Liver (tissue), 9 donors: ENCODE measurements around the gene ASPHD2. TPM values are rescaled to one million over a fixed set of nuclear protein-coding genes. Genes with fewer than 3 reads are reported as not detected.

ENCODE experiments used
- DNase-seq: peaks from one replicate; pipeline ENCODE4 v3.0.0-alpha.2; 2017; ENCODE audit warnings: low spot score
- H3K27ac ChIP-seq, 2 donors: one replicate each; pipeline ENCODE4 v1.7.0; 2013; ENCODE audit warnings: inconsistent platforms in 2 of 2, low read length in 2 of 2, control low read depth in 1 of 2, low read depth in 1 of 2, mild to moderate bottlenecking in 1 of 2
- H3K27me3 ChIP-seq, 4 donors: one replicate each; pipeline versions ENCODE4 v1.6.1 to v1.7.0; 2013; ENCODE audit warnings: low read length in 3 of 4, inconsistent platforms in 1 of 4, mild to moderate bottlenecking in 1 of 4, moderate library complexity in 1 of 4; ENCODE audit not compliant: control insufficient read depth in 4 of 4, insufficient read depth in 4 of 4
- H3K36me3 ChIP-seq, 4 donors: one replicate each; pipeline versions ENCODE4 v1.6.1 to v1.7.0; 2013; ENCODE audit warnings: low read length in 3 of 4, mild to moderate bottlenecking in 3 of 4, low read depth in 1 of 4, moderate library complexity in 1 of 4; ENCODE audit not compliant: control insufficient read depth in 4 of 4, insufficient read depth in 3 of 4
- H3K4me1 ChIP-seq, 4 donors: one replicate each; pipeline versions ENCODE4 v1.6.1 to v1.7.0; 2013; ENCODE audit warnings: low read length in 3 of 4, mild to moderate bottlenecking in 3 of 4, moderate library complexity in 1 of 4; ENCODE audit not compliant: control insufficient read depth in 4 of 4, insufficient read depth in 4 of 4
- H3K4me3 ChIP-seq, 3 donors: one replicate each; pipeline versions ENCODE4 v1.6.1 to v1.7.0; 2013; ENCODE audit warnings: low read length in 3 of 3, control low read depth in 1 of 3, low read depth in 1 of 3, mild to moderate bottlenecking in 1 of 3
- H3K9ac ChIP-seq, 2 donors: one replicate each; pipeline ENCODE4 v1.7.0; 2013; ENCODE audit warnings: low read length in 2 of 2, mild to moderate bottlenecking in 2 of 2, moderate library complexity in 2 of 2, control low read depth in 1 of 2, low read depth in 1 of 2
- H3K9me3 ChIP-seq, 4 donors: one replicate each; pipeline versions ENCODE4 v1.6.1 to v1.7.0; 2013; ENCODE audit warnings: low read length in 3 of 4; ENCODE audit not compliant: control insufficient read depth in 4 of 4
- CTCF ChIP-seq: fragments of 150-350 bp; IDR thresholded peaks from 2 replicates; pipeline ENCODE4 v1.5.1; 2017; ENCODE audit warnings: improper control_type of control experiment, low read depth, low read length; ENCODE audit not compliant: missing input control
- EGR1 ChIP-seq, 2 donors: IDR thresholded peaks; 2 replicates each; pipeline ENCODE4 v1.6.1; 2016 to 2018; ENCODE audit warnings: antibody characterized with exemption in 2 of 2, low read depth in 2 of 2
- FOXA1 ChIP-seq: IDR thresholded peaks from 2 replicates; pipeline ENCODE4 v1.6.1; 2016; ENCODE audit warnings: antibody characterized with exemption
- FOXA2 ChIP-seq: IDR thresholded peaks from 2 replicates; pipeline ENCODE4 v1.6.1; 2016; ENCODE audit warnings: antibody characterized with exemption
- GABPA ChIP-seq, 2 donors: IDR thresholded peaks in 1 of 2; conservative IDR thresholded peaks in 1 of 2; 2 replicates each; pipeline ENCODE4 v1.6.1; 2016; ENCODE audit warnings: antibody characterized with exemption in 2 of 2, mild to moderate bottlenecking in 1 of 2, moderate library complexity in 1 of 2
- HNF4A ChIP-seq, 2 donors: conservative IDR thresholded peaks; 2 replicates each; pipeline ENCODE4 v1.6.1; 2016; ENCODE audit warnings: antibody characterized with exemption in 2 of 2, mild to moderate bottlenecking in 2 of 2
- HNF4G ChIP-seq: IDR thresholded peaks from 2 replicates; pipeline ENCODE4 v1.6.1; 2016; ENCODE audit warnings: antibody characterized with exemption
- JUND ChIP-seq, 2 donors: IDR thresholded peaks; 2 replicates each; pipeline ENCODE4 v1.6.1; 2016; ENCODE audit warnings: antibody characterized with exemption in 2 of 2
- NR2F2 ChIP-seq: IDR thresholded peaks from 2 replicates; pipeline ENCODE4 v1.6.1; 2016; ENCODE audit warnings: antibody characterized with exemption
- RAD21 ChIP-seq, 2 donors: IDR thresholded peaks; 2 replicates each; pipeline ENCODE4 v1.6.1; 2016; ENCODE audit warnings: antibody characterized with exemption in 2 of 2, mild to moderate bottlenecking in 2 of 2
- RXRA ChIP-seq, 2 donors: IDR thresholded peaks; 2 replicates each; pipeline ENCODE4 v1.6.1; 2017 to 2018; ENCODE audit warnings: antibody characterized with exemption in 2 of 2, mild to moderate bottlenecking in 1 of 2
- SP1 ChIP-seq: IDR thresholded peaks from 2 replicates; pipeline ENCODE4 v1.6.1; 2018; ENCODE audit warnings: antibody characterized with exemption, mild to moderate bottlenecking
- TAF1 ChIP-seq: conservative IDR thresholded peaks from 2 replicates; pipeline ENCODE4 v1.6.1; 2016; ENCODE audit warnings: antibody characterized with exemption, mild to moderate bottlenecking
- YY1 ChIP-seq: IDR thresholded peaks from 2 replicates; pipeline ENCODE4 v1.6.1; 2016; ENCODE audit warnings: antibody characterized with exemption, mild to moderate bottlenecking
- ZBTB33 ChIP-seq: IDR thresholded peaks from 2 replicates; pipeline ENCODE4 v1.6.1; 2016; ENCODE audit warnings: antibody characterized with exemption
- WGBS: extraction: QIAGEN DNeasy Blood & Tissue Kit; methylation state at CpG from one replicate; pipeline ENCODE4 v1.1.7; 2013; 5-methylcytosine and 5-hydroxymethylcytosine counted together
- polyA plus RNA-seq, 2 donors: library from polyadenylated mRNA; stranded (reverse) in 1 of 2; unstranded in 1 of 2; fragments of 200-250 nt in 1 of 2; fragments of >200 nt in 1 of 2; fragmentation: Nextera tagmentation in 1 of 2; extraction: Ambion mirVana in 1 of 2; gene quantifications; one replicate each; pipeline versions ENCODE4 v1.2.1 to v1.2.3, GENCODE V29; 2013 to 2015
- total RNA-seq, 2 donors: library from RNA; depleted of rRNA; stranded (reverse); fragments of >200 nt; gene quantifications; one replicate each; pipeline ENCODE4 v1.2.3, GENCODE V29; 2014
- TF ChIP-seq, protein P1 (sequence below): IDR thresholded peaks from 2 replicates; pipeline ENCODE4 v1.6.1; 2016; ENCODE audit warnings: antibody characterized with exemption, mild to moderate bottlenecking
- TF ChIP-seq, protein P2 (sequence below): IDR thresholded peaks from 2 replicates; pipeline ENCODE4 v1.6.1; 2016; ENCODE audit warnings: antibody characterized with exemption
- donor health status: healthy.
- donor health status: healthy.
- donor health status: healthy.
- donor health status: healthy.
- donor health status: healthy.

The ASPHD2 gene
- total and polyA plus RNA-seq, 4 donors = 0.12 to 0.47 (median 0.18) TPM

GRCh38 chr22:26391623-26392022 lies 37.4 kb upstream of the ASPHD2 start:
- WGBS = 71% methylated on average over 2 of the region's 2 CpGs

More at GRCh38 chr22:26391623-26392022, 37.4 kb upstream of the ASPHD2 start:
- Histone ChIP-seq H3K27me3 (peaks cover 0 to 6% (median 1%) of the 10 kb centered on the region in 4 donors), H3K4me1 (no peaks in the 10 kb centered on the region), H3K9me3 (no peaks in the 10 kb centered on the region), H3K36me3 (no peaks in the 10 kb centered on the region), H3K9ac (no peak overlapping the region), H3K4me3 (no peak overlapping the region), H3K27ac (no peak overlapping the region)
- no peak for DNase-seq
- no peak for TF ChIP-seq RXRA (IDR thresholded peaks at IDR 0.05)
- TF ChIP-seq NR2F2 = no peak
- no peak for TF ChIP-seq HNF4A (conservative IDR thresholded peaks at IDR 0.05)
- TF ChIP-seq, protein P1, sequence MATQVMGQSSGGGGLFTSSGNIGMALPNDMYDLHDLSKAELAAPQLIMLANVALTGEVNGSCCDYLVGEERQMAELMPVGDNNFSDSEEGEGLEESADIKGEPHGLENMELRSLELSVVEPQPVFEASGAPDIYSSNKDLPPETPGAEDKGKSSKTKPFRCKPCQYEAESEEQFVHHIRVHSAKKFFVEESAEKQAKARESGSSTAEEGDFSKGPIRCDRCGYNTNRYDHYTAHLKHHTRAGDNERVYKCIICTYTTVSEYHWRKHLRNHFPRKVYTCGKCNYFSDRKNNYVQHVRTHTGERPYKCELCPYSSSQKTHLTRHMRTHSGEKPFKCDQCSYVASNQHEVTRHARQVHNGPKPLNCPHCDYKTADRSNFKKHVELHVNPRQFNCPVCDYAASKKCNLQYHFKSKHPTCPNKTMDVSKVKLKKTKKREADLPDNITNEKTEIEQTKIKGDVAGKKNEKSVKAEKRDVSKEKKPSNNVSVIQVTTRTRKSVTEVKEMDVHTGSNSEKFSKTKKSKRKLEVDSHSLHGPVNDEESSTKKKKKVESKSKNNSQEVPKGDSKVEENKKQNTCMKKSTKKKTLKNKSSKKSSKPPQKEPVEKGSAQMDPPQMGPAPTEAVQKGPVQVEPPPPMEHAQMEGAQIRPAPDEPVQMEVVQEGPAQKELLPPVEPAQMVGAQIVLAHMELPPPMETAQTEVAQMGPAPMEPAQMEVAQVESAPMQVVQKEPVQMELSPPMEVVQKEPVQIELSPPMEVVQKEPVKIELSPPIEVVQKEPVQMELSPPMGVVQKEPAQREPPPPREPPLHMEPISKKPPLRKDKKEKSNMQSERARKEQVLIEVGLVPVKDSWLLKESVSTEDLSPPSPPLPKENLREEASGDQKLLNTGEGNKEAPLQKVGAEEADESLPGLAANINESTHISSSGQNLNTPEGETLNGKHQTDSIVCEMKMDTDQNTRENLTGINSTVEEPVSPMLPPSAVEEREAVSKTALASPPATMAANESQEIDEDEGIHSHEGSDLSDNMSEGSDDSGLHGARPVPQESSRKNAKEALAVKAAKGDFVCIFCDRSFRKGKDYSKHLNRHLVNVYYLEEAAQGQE = no peak
- TF ChIP-seq YY1 = no peak
- no peak for TF ChIP-seq CTCF
- TF ChIP-seq GABPA (IDR thresholded peaks at IDR 0.05 in 1 of 2, conservative IDR thresholded peaks at IDR 0.05 in 1 of 2) = no peak
- TF ChIP-seq SP1 = no peak
- no peak for TF ChIP-seq TAF1
- TF ChIP-seq, protein P2, sequence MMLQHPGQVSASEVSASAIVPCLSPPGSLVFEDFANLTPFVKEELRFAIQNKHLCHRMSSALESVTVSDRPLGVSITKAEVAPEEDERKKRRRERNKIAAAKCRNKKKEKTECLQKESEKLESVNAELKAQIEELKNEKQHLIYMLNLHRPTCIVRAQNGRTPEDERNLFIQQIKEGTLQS = no peak
- TF ChIP-seq HNF4G = no peak
- no peak for TF ChIP-seq JUND (IDR thresholded peaks at IDR 0.05)
- no peak for TF ChIP-seq RAD21 (IDR thresholded peaks at IDR 0.05)
- no peak for TF ChIP-seq FOXA2
- TF ChIP-seq FOXA1 = no peak
- no peak for TF ChIP-seq ZBTB33
- no peak for TF ChIP-seq EGR1 (IDR thresholded peaks at IDR 0.05; ENCODE audit: low read depth in 2 of 2)
